ENCODE measurements around the gene LHFPL3.

The LHFPL3 gene

GRCh38 chr7:104807671-104808070 is 479.3 kb downstream of the LHFPL3 start:
- no peak for DNase-seq

GRCh38 chr7:104809906-104810305 is 481.5 kb downstream of the LHFPL3 start:
- DNase-seq: no peak

- DNase-seq: no peak
Observed at GRCh38 chr7:104814126-104814525, 485.7 kb downstream of the LHFPL3 start.

DNA sequence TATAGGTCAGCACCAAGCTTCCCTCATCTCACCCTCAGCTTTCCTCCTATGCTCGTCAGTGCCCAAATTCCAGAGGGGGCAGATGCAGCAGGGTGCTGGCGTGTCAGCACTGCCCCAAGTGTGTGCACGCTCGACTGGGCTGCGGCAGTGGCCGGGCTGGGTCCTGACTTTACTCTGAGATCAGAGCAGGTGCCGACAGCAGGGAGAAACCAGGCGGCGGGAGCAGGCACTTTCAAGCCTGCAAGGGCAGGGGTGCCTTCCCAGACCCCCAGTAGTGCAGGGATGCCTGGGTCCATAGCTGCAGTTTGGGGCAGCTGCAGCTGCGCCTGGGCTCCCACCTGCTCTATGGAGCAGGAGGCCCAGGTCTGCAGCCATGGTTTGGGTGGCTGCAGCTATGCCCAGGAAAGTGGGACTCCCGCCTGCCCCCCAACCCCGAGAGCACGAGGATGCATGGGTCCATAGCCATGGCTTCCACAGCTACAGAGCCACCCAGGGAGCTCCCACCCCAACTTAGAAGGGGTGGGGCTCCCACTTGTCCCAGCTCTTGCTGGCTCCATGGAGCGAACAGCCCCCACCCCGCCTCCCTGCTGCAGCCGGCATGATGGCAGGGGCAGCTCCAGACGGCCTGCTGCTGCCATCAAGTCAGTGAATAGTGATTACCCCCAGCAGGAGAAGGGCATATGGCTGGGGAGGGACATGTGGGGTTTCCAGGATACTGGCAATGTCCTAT is 486.4 kb downstream of the LHFPL3 start:
- DNase-seq: no peak

DNA sequence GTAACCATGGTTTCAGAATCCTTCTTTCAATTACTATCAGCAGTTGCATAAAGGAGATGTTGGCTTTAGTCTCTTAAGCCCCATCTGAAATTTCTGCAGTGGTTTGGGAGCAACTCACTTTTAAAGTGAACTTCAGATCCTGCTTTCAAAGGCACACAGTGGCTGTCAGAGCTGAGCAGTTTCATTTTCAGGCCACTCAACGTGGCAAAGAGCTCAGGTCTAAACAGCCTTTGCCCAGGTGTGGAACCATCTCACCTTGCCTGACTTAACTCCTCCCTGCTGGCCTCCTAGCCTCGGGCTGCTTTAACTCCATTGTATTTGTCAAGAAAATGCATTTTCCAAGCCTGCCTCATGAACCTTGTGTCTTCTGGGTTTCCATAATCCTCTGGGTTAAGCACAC is 488.1 kb downstream of the LHFPL3 start:
- no peak for DNase-seq

- DNase-seq: no peak
Observed at GRCh38 chr7:104818961-104819880, 490.8 kb downstream of the LHFPL3 start.

- no peak for DNase-seq
Observed at GRCh38 chr7:104820836-104821535, 492.6 kb downstream of the LHFPL3 start.

GRCh38 chr7:104823177-104823576 is 494.8 kb downstream of the LHFPL3 start:
- DNase-seq: no peak

DNA sequence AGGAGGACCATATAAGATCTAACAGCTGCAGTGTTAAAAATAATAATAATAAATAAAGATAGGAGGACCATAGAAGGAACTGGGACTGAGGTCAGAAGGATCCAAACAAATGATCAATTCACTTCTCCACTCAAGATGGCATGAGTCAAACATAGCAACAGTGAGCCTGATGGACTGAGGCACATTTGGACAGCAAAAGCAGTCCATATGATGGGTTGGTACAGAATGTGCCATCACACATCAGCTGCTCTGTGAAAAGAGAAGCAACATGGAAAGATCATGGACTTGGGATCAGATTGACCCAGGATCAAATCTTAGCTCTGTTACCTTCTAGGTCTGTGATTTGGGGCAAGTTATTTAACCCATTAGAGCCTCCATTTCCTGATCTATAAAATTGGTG is 496.7 kb downstream of the LHFPL3 start:
- DNase-seq: no peak

- no peak for DNase-seq
Observed at GRCh38 chr7:104826135-104826534, 497.7 kb downstream of the LHFPL3 start.

DNA sequence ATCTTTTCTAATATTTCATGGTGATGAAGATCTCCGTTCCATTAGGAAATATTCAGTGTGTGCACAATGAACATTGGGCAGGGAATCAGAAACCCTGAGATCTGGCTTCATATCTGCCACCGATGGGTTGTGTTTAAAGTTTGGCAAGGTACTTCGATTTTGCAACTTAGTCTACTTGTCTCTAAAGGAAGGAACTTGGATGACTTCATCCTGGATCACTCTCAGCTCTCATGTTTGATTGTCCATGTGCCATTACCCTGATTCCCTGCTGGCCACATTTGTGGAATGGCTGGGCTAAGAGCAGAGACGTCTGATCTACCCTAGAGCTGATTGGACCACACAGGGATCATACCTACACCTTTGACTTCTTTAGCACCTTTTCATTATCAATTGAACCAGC is 508.6 kb downstream of the LHFPL3 start:
- DNase-seq: no peak

GRCh38 chr7:104838537-104839299 is 510.3 kb downstream of the LHFPL3 start:
- no peak for DNase-seq

DNA sequence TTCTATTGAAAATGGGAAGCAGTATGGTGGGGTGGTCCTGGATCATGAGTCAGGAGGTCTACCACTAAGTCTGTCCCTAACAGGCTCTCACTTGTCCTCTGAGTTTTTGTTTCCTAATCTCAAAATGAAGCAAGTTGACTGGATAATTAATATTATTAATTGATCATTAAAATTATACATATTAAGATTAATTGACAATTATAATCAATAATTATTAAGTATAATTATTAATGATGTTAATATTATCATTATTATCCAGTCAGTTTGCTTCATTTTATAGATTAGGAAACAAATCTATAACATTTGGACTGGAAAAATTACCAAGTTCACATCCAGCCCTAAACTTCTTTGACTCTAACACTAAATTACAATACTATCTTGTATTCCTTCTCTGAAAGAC is 511.4 kb downstream of the LHFPL3 start:
- no peak for DNase-seq

DNA sequence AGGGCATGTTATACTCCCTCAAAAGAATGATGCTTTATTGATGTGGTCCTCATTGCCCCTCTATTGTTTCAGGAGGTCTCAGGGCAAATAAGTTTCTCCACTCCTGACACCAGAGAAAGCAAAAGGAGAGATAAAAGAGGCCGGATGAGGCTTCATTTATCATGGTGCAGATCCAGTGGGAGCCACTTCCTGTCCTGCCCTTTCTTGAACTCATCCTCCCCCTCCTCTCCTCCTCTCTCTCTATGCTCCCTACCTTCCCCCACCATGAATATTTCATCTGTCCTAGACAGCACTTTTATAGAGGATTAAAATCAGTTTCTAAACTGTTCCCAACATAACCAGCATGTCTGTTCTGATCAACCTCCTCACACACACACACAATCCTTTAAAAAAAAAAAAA is 513.4 kb downstream of the LHFPL3 start:
- no peak for DNase-seq

GRCh38 chr7:104843198-104843597 is 514.8 kb downstream of the LHFPL3 start:
- no peak for DNase-seq

- no peak for DNase-seq
Observed at GRCh38 chr7:104845557-104845956, 517.2 kb downstream of the LHFPL3 start.

DNA sequence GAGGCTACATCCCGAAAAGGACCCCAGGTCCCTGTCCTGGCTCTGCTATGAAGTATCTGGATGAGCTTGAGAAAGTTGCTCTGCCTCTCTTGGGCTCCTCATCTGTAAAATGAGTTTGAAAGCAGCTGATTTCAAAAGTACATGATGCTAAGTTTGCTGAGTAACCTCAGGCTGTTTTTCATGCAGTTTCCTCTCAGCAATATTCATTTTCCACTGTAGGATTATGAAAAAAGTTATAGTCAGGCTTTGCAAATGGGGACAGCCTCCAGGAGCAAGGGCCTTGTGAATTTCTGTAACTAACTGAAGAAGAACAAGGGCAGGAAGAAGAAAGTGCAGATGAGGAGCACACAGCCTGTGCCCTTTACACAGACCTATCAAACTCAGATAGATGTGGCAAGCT is 518.3 kb downstream of the LHFPL3 start:
- DNase-seq: no peak

DNA sequence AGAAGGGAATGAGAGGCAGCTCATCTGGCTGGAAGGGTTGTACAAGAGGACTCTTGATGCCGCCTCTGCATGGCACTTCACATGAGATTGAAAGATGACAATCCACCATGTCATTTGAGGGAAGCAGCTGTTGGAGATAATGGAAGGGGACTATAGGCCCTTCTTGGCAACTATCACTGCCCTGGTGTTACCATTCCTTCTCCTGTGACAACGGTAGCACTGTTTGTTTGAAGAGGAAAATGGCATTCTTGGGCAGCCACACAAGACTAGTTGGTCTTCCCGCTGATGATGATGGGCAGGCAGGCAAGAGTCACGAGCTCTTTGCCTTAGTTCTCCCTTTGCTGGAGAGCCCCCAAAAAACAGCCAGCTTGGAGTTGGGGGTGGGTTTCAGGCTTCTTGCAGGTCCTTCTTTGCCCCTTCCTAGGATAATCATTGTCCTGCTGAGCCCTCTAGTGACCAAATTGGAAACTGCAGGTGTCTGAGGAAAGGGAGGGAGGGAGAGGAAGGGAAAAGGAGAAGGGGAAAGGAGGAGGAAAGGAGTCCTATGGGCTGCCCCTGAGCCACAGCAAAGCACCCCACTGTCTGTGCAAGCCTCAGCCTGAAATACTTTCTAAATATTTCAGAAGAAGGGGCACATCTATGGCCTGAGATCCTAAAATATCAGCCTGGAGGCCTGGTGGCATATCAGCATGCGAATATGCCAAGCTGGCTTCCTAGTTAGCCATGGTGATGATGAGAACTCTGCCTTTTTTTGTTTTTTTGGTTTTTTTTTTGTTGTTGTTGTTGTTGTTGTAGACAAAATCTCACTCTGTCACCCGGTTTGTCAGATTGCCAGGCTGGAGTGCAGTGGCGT is 520.0 kb downstream of the LHFPL3 start:
- DNase-seq: peak; percentile 14

DNA sequence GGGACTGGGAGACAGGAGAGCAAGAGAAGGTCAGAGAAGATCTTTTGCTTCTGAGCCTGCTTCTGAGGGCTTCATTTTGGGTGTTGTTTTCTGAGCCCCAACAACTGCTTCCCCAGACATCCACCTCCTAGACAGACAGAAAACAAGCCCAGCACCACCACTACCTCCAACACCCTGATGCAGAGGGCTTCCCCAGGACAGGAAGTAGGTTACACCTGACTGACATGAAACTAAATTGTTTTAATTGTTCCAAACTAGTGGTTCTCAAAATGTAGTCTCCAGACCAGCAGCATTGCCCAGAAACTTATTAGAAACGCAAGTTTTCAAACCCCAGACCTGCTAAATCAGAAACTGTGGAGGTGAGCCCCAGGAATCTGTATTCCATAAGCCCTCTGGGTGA is 522.0 kb downstream of the LHFPL3 start:
- no peak for DNase-seq

DNA sequence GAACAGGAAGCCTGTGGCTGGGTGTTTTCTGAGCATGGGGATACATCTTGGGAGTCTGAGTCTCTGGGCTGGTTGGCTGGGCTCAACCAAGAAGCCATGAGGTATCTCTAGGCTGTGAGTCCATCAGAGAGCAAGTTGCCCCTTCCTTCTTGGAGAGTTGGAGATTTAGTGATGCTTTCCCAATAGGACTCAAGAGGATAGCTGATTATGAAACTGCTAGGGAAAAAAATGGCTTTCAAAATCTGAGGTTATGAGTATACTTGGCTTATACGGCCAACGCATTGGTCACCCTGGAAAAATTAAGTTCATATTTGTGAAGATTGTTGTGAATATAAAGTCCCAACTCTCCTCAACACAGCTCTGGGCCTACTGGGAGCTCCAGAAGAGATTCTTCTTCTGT is 522.9 kb downstream of the LHFPL3 start:
- DNase-seq: no peak

- no peak for DNase-seq
Observed at GRCh38 chr7:104852386-104852785, 524.0 kb downstream of the LHFPL3 start.

DNA sequence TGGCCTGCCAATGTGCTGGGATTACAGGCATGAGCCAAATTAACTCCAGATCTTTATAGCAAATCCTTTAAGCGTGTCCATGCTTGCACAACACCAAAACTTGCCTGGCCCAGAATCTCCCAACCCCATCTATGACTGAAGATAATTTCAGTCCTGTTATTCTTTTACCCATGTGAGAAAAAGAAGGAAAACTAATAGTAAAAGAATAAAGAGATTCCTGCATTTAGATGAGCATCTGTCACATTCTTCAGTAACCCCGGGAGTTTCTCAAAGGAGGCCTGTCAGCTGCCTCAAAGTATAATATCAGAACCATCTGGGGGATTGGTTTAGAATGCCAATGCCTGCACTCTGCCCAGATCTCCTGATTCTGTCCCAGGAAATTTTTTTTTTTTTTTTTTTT is 527.5 kb downstream of the LHFPL3 start:
- DNase-seq: no peak
